Retinal pigment epithelial cell (primary cell): Measurements from ENCODE around the gene ARL8B.
A peak's percentile ranks its signal among the peaks of the same experiment; 100 is the strongest.
"Not testable (repeated sequence)": the region's sequence is repeated elsewhere in the genome, so short reads cannot be mapped to it uniquely, and the experiment has no call there.

Experiments
- DNase-seq: peaks from one replicate; pipeline ENCODE4 v3.0.0-alpha.2; 2010; ENCODE audit warnings: low read depth
- H3K4me3 ChIP-seq: 2 replicates; pipeline ENCODE4 v1.5.1; 2011; ENCODE audit warnings: mild to moderate bottlenecking, low read length, control low read depth, moderate library complexity
- CTCF ChIP-seq: conservative IDR thresholded peaks from 2 replicates; pipeline ENCODE4 v1.5.1; 2011; ENCODE audit warnings: low read depth, low read length, control low read depth, inconsistent platforms

The ARL8B gene

GRCh38 chr3:5122030-5122740, at the start of gene ARL8B:
Gene ARL8B, plus strand, starts transcription at chr3:5122292. Its CDS starts 174 bp downstream, at chr3:5122466.
- H3K4me3 ChIP-seq, result peak within 1 kb of the TSS; percentile 97
- peak; percentile 68 for DNase-seq
- TF ChIP-seq CTCF, result peak; percentile 92

- H3K4me3 ChIP-seq, result no peak overlapping the region
- DNase-seq, result no peak
- TF ChIP-seq CTCF, result no peak
Measured at GRCh38 chr3:5073374-5074085, 48.6 kb upstream of the ARL8B start.

GRCh38 chr3:5078151-5078550, 43.9 kb upstream of the ARL8B start:
- peak; percentile 93 for DNase-seq
- no peak for TF ChIP-seq CTCF

GRCh38 chr3:5079761-5080160, 42.3 kb upstream of the ARL8B start:
- no peak overlapping the region for H3K4me3 ChIP-seq
- TF ChIP-seq CTCF, result no peak
- no peak for DNase-seq

More at GRCh38 chr3:5078151-5078550, 43.9 kb upstream of the ARL8B start:
- H3K4me3 ChIP-seq, result no peak overlapping the region

- no peak overlapping the region for H3K4me3 ChIP-seq
- no peak for TF ChIP-seq CTCF
- DNase-seq, result no peak
Measured at GRCh38 chr3:5080779-5081550, 41.1 kb upstream of the ARL8B start.

- not testable (repeated sequence) for DNase-seq, H3K4me3 ChIP-seq
Measured at GRCh38 chr3:5081973-5082788, 39.9 kb upstream of the ARL8B start.

GRCh38 chr3:5082789-5083115, 39.3 kb upstream of the ARL8B start:
- H3K4me3 ChIP-seq, result no peak overlapping the region
- no peak for TF ChIP-seq CTCF
- no peak for DNase-seq
